Measurements from ENCODE around the gene TBC1D2. TPM values are rescaled to one million over a fixed set of nuclear protein-coding genes. Genes with fewer than 3 reads are reported as not detected.

The TBC1D2 gene
- total and polyA plus RNA-seq, 10 of the 15 experiments (the other 5 are each of a cell fraction or from before 2014, with no cell fraction given), result 0.04 to 1.6 (median 1.1) TPM

GRCh38 chr9:98191181-98191608, 64.3 kb downstream of the TBC1D2 start (continued):
- no peak for TF ChIP-seq ZBTB40 (IDR thresholded peaks at IDR 0.05; ENCODE audit: borderline replicate concordance)

GRCh38 chr9:98190757-98191105, 64.7 kb downstream of the TBC1D2 start:
- no peak for TF ChIP-seq SIN3A (IDR thresholded peaks at IDR 0.05; ENCODE audit: low read depth, low read length)
- no peak for TF ChIP-seq STAT3 (IDR thresholded peaks at IDR 0.05; ENCODE audit: low read depth, low read length)
- Histone ChIP-seq H3K36me3 (ENCODE audit: control insufficient read depth in 2 of 2, insufficient read depth in 2 of 2, low read length in 1 of 2) (no peaks in the 10 kb centered on the region), H3K79me2 (ENCODE audit: control insufficient read depth, insufficient read depth, low read length) (no peaks in the 10 kb centered on the region), H3K4me2 (ENCODE audit: control insufficient read depth, insufficient read depth) (no peak overlapping the region), H3K4me1 (ENCODE audit: control insufficient read depth, insufficient read depth, low read length) (peaks cover 6% of the 10 kb centered on the region), H4K20me1 (ENCODE audit: control insufficient read depth, insufficient read depth) (no peaks in the 10 kb centered on the region), H3K27me3 (replicated peaks in 1 of 2; ENCODE audit: control insufficient read depth in 2 of 2, insufficient read depth in 2 of 2, low read length in 1 of 2) (peaks cover 0 to 3% of the 10 kb centered on the region in 2 experiments; a peak in 3 of 4 replicates), H3K27ac (ENCODE audit: control insufficient read depth, insufficient read depth) (no peak overlapping the region), H2AFZ (ENCODE audit: control insufficient read depth, low read depth, low read length) (no peak overlapping the region), H3K4me3 (no peak overlapping the region), H3K9ac (ENCODE audit: control insufficient read depth, insufficient read depth, low read length) (no peak overlapping the region), H3K9me3 (replicated peaks; ENCODE audit: control insufficient read depth, insufficient read depth, low read length) (no peaks in the 10 kb centered on the region)
- SMC1A ChIA-PET (ENCODE audit: uncharacterized antibody, unreplicated experiment), result interaction anchor here (1.0 to 1.2 kb wide), 3 partner anchors 16 to 86 kb away, joined by 3 read pairs; no protein-coding TSS in a partner anchor
- DNase-seq (ENCODE audit: low read depth, low spot score) (no peak), FAIRE-seq (no peak), ATAC-seq (no peak)
- intact Hi-C loops (cut with micrococcal nuclease; ENCODE audit: unreplicated experiment) (loop anchor here (5.0 kb wide), 1 partner anchor 73 kb away; the partner anchor contains the start of gene TRIM14), in situ Hi-C loops (cut with MboI) (no loop called here)
- POLR2A ChIA-PET, result no interaction called here
- BruUV-seq (replicated peaks), result no TSS peak
- RAD21 ChIA-PET (ENCODE audit: unreplicated experiment), result no interaction called here
- CTCF ChIA-PET, result no interaction called here
- 75% methylated on average over 5 of the region's 5 CpGs for WGBS (ENCODE audit: insufficient coverage, insufficient replicate concordance, low lambda C conversion rate, missing lambda C conversion rate)
